WI38 (cell line): ENCODE results near the gene PRRT3.
"Not testable (repeated sequence)": the region's sequence is repeated elsewhere in the genome, so short reads cannot be mapped to it uniquely, and the experiment has no call there.

Source experiments
- H3K4me3 ChIP-seq: 2 replicates; pipeline ENCODE4 v1.5.1; 2011; ENCODE audit warnings: low read depth, mild to moderate bottlenecking, control low read depth, low read length
- CTCF ChIP-seq: IDR thresholded peaks from 2 replicates; pipeline ENCODE4 v1.5.1; 2012; ENCODE audit warnings: low read depth, mild to moderate bottlenecking, control low read depth, low read length

PRRT3 gene

GRCh38 chr3:9902372-9903237 is 49.6 kb downstream of the PRRT3 start, which contains the start of gene IL17RE:
IL17RE (plus strand) TSS chr3:9902848; CDS start chr3:9902933, 85 bp downstream.
- no peak for TF ChIP-seq CTCF
- H3K4me3 ChIP-seq: peak within 1 kb of the TSS; percentile 57

GRCh38 chr3:9901967-9902366 is 50.2 kb downstream of the PRRT3 start:
- no peak overlapping the region for H3K4me3 ChIP-seq
- TF ChIP-seq CTCF: no peak

- not testable (repeated sequence) for H3K4me3 ChIP-seq
Measured at GRCh38 chr3:9900965-9901415, 51.2 kb downstream of the PRRT3 start.

GRCh38 chr3:9899289-9899791 is 52.9 kb downstream of the PRRT3 start:
- TF ChIP-seq CTCF: no peak
- H3K4me3 ChIP-seq: no peak overlapping the region

GRCh38 chr3:9898467-9899241 is 53.6 kb downstream of the PRRT3 start:
- no peak overlapping the region for H3K4me3 ChIP-seq
- no peak for TF ChIP-seq CTCF

GRCh38 chr3:9897408-9898372 is 54.5 kb downstream of the PRRT3 start:
- TF ChIP-seq CTCF: no peak
- H3K4me3 ChIP-seq: no peak overlapping the region

GRCh38 chr3:9896755-9897407 is 55.3 kb downstream of the PRRT3 start:
- H3K4me3 ChIP-seq: not testable (repeated sequence)

- H3K4me3 ChIP-seq: not testable (repeated sequence)
Measured at GRCh38 chr3:9895715-9896114, 56.5 kb downstream of the PRRT3 start.
